Mucosa of gallbladder (tissue), 1 donor: ENCODE data around the gene GPC3. TPM values are rescaled to one million over a fixed set of nuclear protein-coding genes. Genes with fewer than 3 reads are reported as not detected.

ENCODE experiments used
- DNase-seq: peaks from one replicate; pipeline ENCODE4 v3.0.0-alpha.2; 2020; ENCODE audit warnings: low spot score
- total RNA-seq: library from RNA; stranded (reverse); gene quantifications from one replicate; pipeline ENCODE4 v1.2.1, GENCODE V29; 2021
- donor health status: DM: no; HTN: no; CAD: no.

Gene GPC3
- total RNA-seq, 1 donor from 2014 or later, result 44.7 TPM

DNA sequence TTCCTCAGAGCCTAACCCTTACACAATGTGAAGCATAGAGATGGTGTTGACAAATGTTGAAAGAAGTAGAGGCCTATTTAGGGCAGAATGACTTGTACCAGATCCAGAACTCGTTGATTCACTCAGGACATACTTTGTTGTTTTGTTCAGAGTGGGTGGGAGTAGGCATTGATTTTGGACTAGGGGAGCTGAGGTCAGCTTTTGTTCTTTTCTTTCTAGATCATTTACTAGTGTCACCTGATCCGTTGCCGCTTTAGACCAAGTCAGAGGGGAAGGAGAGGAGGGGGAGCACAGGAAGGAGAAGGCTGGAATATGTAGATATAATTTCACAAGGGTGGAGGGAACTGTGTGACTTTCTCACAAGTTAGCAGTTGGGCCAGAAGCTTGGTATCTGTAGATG lies 287.7 kb downstream of the GPC3 start:
- DNase-seq, result no peak

DNA sequence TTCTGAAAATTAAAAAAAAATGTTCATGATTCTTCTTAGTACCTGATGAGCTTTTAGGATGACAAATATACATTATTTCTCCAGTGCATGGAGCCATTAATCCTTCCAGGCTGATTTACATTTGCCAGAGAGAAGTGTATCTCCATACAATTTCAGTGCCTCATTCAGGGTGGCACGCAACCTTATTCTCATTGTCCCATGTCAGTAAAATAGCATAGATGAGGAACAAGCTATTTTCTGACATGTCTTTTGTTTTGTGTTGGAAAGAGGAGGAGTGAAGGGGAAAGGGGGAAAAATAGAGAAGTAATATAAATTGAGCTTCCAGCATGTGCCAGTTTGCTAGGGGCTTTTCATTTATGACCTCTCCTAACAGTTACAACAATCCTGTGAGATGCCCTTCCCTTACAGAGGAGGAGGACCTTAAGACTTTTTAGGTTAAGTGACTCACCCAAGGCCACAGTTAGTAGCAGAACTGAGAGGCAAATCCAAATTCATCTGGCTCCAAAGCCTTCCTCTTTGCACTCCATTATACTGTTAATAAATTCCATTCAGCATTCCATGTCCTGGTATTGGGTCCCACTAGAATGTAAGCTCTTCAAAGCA lies 295.3 kb downstream of the GPC3 start:
- no peak for DNase-seq

DNA sequence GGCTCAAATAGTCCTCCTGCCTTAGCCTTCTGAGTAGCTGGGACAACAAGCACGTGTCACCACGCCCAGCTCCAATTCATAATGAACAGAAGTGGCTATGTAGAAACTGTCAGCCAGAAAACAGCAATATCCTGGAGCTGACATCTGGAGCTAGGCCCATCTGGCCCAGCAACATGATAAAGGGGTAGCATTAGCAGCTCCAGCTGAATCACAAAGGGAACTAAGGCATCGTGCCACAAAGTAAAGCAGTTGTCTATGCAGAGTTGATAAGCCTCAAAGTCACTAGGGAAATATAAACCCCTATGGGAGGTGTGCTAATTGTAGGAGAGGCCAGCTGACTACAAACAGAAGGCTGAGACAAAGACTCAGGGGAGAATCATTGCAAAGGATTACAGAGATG lies 299.6 kb downstream of the GPC3 start:
- no peak for DNase-seq

GRCh38 chrX:133681897-133682296 lies 303.5 kb downstream of the GPC3 start:
- no peak for DNase-seq

- DNase-seq, result no peak
These were observed 304.0 kb downstream of the GPC3 start for GRCh38 chrX:133681421-133681820.

DNA sequence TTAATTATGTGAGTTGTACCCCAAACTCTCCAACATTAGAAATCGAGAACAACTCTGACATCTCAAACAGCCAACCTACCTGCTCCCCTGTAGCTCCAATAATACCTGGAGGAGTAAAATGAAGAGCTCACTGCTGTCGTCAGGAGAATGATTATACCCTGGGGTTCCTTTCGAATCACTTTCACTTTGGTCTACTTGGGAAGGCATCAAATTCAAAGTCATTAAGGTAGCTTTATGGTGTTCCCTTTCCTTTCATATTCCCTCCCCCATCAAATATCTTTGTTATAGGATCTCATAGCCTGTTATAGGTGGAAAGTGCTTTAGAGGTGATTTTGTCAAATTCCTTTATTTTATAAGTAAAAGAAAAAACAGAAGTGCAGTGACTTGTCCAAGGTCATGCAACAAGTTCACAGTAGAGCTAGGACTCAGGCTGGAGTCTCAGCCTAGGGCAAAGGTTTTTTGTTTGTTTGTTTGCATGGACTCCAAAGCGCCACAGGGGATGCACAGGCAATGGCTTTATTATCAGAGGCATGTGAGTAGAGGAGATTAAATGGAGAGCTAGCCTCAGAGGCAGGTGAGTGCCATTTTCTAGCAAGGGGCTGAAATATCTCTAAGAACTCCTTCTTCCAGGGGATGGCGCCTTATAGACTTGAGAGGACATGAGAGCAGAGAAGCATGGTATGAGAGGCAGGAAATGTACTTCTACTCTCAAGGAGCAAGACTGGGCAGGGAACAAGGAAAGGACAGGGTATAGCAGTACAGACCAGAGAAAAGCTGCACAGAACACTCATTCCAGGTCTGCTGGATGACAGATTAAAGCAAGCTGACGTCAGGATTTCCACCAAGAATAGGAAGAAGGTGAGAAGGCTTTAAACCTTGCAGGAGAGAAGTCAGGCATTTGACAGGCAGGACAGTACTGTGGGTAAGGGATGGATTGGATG lies 308.0 kb downstream of the GPC3 start:
- no peak for DNase-seq

DNA sequence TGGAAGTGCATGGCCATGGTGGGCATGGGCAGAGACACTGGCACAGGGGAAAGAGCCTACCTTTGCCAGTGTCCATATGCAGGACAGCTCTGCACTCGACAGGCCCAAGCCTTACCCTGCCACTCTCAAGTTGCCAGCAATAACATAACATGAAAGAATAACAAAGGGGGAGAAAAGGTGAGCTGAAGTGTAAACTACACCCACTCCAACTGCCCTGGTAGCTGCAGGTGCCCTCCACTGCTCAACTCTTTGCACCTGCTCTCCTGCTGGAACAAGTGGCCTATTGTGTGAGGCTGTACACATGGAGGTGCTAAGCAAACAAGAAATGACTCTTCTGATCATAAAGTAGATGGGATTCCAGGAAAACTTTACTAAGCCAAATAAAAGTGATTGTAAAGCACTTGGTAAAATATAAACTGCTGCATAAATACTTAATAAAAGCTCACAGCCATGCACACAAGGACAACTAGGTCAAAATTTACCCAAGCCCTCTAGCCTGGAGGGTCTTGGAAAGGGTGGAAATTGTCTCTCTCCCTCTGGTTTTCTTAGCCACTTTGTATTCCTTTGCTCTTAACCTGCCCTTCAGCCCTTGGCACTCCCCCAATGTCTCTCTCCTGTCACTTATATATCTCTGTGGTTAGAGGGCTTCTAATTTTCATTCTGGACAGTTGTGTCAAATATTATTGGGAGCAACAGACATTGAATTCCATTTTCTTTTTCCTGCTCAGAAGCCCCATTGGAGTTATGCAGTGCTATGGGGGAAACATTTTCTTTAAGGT lies 308.9 kb downstream of the GPC3 start:
- DNase-seq, result peak; percentile 26

DNA sequence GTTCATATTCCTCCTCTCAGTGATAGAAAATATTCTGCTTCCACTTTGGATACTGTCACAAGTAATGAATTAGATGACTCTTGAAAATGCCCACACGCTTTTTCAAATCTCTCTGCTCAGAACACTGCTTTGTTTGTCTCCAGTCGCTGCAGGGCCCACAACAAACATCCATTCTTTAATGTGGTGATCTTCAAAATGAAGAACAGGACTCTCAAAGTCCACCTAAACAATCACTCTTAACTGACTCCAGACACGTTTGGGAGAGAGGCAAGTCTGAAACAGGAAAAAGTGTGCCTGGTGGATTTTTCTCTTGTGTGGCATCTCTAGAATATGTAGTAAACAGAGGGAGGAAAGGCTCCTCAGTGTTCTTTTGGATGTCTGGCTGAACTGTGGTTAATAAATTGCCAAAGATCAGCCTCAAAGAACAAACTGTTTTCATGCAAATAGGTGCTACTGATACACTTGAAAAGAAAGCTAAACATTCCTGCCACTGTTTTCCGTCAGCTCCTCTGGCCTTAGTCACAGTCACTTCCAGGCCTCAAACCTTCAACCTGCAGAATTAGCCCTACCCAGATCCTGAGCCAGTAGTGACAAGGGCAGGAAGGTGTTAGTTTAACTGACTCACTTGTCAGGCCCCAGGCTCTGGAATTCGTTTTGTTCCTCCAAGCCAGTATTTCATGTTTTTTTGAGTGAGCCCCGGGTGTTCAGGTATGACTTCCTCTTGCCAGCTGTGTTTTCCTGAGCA lies 310.5 kb downstream of the GPC3 start:
- peak; percentile 23 for DNase-seq

DNA sequence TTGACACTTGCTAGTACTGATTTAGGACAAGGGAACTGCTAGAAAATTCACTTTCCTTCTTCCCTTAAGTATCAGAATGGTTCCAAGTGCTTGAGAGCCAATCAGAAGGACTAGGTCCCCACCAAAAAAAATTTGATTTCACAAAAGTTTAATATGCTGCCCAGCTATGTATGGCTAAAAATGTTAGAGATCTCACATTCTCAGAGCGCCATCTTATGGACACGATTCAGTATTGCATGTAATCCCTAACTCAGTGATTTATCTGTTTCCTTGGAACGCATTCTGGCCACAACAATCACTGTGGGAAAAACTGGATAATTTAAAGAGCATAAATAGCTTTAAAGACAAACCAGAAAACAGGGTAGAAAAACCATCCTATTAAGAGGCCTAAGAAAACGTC lies 315.0 kb downstream of the GPC3 start:
- DNase-seq, result no peak

- DNase-seq, result no peak
These were observed 316.2 kb downstream of the GPC3 start for GRCh38 chrX:133669214-133669613.

GRCh38 chrX:133668225-133668931 lies 317.0 kb downstream of the GPC3 start:
- no peak for DNase-seq

DNA sequence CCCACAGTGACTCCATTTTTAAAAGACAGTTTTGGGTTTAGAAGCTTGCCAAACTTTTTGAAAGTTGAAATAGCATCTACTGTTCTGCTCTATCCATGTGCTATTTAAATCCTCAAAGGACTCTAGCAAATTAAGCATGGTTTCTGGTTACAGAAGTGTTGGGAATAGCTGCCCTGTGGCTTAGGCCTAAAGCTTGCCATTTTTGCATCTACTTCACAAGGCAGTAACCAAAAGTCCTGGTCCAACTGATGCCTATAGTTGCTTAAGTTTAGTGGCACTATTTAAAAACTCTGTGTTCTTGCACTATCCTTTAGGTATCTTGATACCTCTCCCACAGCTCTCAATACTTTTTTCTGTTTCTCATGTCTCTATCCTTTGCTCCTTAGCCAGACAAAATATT lies 319.1 kb downstream of the GPC3 start:
- DNase-seq, result no peak

- no peak for DNase-seq
These were observed 323.2 kb downstream of the GPC3 start for GRCh38 chrX:133661962-133662839.

DNA sequence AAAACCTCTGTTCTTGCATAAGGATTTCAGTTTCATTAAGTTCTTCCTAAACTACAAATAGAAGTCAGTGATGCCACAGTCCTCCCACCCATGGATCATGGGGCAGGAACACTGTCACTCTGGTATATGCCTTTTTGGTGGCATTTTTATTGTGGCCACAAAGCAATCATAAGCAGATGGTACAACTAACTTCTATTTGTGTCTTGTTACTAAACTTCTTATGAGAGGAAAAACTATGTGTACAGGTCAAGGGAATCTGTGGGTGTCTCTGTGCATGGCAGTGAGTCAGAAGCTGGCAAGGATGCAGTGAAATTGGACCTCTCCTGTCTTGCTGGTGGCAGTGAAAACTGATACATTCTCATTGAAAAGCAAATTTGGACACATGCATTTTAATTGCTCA lies 325.1 kb downstream of the GPC3 start:
- no peak for DNase-seq

- no peak for DNase-seq
These were observed 327.0 kb downstream of the GPC3 start for GRCh38 chrX:133658293-133658911.

DNA sequence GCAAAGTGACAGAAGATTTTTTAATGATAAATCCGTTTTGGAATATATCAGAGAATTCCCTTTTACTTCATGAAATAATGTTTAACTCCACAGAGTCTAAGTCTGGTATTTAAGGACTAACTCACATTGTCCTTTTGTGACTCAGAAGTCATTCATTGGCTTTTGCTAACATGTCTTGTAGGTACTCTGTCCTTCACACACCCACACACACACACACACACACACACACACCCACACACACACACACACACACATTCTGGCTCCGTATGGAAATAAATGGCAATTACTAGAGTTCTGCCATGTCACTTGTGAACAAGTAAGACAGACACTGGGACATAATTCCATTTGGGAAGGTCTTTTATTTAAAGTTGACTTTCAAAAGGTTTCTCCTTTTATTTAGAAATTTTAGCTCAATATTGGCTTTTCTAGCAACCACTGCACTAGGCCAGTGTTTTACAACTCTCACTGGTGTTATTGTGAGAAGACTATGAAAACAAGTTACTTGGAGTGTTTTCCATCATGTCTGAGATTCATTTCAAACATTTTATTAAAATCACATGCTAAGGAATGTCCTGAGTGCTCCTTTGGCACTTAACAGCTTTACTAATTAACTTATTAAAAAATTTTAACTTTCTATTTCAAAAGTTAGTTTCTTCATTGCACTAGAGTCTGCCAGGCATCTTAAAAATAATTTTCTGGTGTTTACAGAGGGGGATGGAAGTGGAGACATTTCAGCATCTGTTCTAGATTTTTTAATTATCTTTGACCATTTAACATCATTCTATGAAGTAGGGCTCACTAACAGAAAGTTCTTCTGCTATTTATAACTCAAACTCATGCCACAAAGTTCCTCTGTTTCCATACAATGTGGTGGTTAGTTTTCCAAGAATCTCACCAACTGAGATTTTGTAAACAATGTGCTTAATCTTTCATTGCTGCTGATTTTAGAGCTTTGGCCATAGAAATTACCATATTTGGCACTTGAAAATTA lies 329.8 kb downstream of the GPC3 start:
- peak; percentile 26 for DNase-seq

GRCh38 chrX:133654811-133655210 lies 330.6 kb downstream of the GPC3 start:
- no peak for DNase-seq

DNA sequence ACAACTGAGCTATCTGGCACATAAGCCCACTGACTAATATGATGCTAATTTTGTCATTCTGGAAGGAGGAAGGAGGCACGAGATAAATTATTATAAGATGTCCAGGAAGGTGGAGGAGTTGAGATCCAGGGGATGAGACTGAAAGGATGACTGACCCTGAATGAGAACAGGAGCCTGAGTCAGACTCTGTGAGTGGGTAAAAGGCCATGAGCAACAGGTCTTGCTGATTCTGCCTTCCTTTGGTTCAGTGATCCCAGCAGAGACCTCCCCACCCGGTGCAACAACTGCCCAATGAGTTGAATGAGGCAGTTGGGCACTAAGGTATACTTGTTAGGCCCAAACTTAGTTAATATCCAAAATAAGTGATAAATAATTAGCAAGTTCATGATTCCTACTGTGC lies 332.0 kb downstream of the GPC3 start:
- DNase-seq, result no peak
